Lower lobe of right lung (tissue), 2 donors: Measurements from ENCODE around the gene PIKFYVE. TPM values are rescaled to one million over a fixed set of nuclear protein-coding genes. Genes with fewer than 3 reads are reported as not detected.
A peak's percentile ranks its signal among the peaks of the same experiment; 100 is the strongest.

Source experiments
- ATAC-seq, 2 donors: fragments of 200-7000 bp; cut with Tn5 transposase; one replicate each; pipeline ENCODE4 v1.9.1; 2020 to 2022; ENCODE audit warnings: mild to moderate bottlenecking in 2 of 2, moderate library complexity in 2 of 2
- DNase-seq: peaks from one replicate; pipeline ENCODE4 v3.0.0-alpha.2; 2020
- H3K27ac ChIP-seq: fragments of 200-600 bp; one replicate; pipeline ENCODE4 v1.8.0; 2022
- H3K27me3 ChIP-seq: fragments of 200-600 bp; one replicate; pipeline ENCODE4 v1.8.0; 2022; ENCODE audit warnings: low read depth
- H3K36me3 ChIP-seq: fragments of 200-600 bp; one replicate; pipeline ENCODE4 v1.8.0; 2022; ENCODE audit warnings: mild to moderate bottlenecking
- H3K4me1 ChIP-seq: fragments of 200-600 bp; one replicate; pipeline ENCODE4 v1.8.0; 2022
- H3K4me3 ChIP-seq: fragments of 200-600 bp; one replicate; pipeline ENCODE4 v1.8.0; 2022; ENCODE audit warnings: mild to moderate bottlenecking
- H3K9me3 ChIP-seq: fragments of 200-600 bp; one replicate; pipeline ENCODE4 v1.8.0; 2022
- intact Hi-C: fragments of 100-400 bp; cut with DNase I; formaldehyde crosslinking; loops from one replicate; pipeline ENCODE4 v1.11.0; 2022
- total RNA-seq: library from RNA; stranded (reverse); fragmentation: NEBNext Ultra II Directional; extraction: Animal tissue kit (Norgen Biotek cat#: 25700); gene quantifications from one replicate; pipeline ENCODE4 v1.2.1, GENCODE V29; 2021
- TF ChIP-seq, protein P1 (sequence below): fragments of 200-600 bp; IDR thresholded peaks from one replicate; pipeline ENCODE4 v1.8.0; 2022; ENCODE audit warnings: antibody characterized with exemption, mild to moderate bottlenecking
- donor health status: DM: no; HTN: yes; CAD: no; lungs with severe emphysema.

The PIKFYVE gene
- total RNA-seq, 1 donor from 2014 or later, result 27.8 TPM

- no peak for ATAC-seq
- TF ChIP-seq, protein P1, sequence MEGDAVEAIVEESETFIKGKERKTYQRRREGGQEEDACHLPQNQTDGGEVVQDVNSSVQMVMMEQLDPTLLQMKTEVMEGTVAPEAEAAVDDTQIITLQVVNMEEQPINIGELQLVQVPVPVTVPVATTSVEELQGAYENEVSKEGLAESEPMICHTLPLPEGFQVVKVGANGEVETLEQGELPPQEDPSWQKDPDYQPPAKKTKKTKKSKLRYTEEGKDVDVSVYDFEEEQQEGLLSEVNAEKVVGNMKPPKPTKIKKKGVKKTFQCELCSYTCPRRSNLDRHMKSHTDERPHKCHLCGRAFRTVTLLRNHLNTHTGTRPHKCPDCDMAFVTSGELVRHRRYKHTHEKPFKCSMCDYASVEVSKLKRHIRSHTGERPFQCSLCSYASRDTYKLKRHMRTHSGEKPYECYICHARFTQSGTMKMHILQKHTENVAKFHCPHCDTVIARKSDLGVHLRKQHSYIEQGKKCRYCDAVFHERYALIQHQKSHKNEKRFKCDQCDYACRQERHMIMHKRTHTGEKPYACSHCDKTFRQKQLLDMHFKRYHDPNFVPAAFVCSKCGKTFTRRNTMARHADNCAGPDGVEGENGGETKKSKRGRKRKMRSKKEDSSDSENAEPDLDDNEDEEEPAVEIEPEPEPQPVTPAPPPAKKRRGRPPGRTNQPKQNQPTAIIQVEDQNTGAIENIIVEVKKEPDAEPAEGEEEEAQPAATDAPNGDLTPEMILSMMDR, result no peak
- Histone ChIP-seq H3K27ac (no peak overlapping the region), H3K36me3 (no peaks in the 10 kb centered on the region), H3K27me3 (no peaks in the 10 kb centered on the region), H3K4me3 (no peak overlapping the region), H3K9me3 (no peaks in the 10 kb centered on the region), H3K4me1 (no peaks in the 10 kb centered on the region)
- DNase-seq, result no peak
- intact Hi-C loops, result no loop called here
Observed at GRCh38 chr2:208366215-208367127, 100.4 kb downstream of the PIKFYVE start.

DNA sequence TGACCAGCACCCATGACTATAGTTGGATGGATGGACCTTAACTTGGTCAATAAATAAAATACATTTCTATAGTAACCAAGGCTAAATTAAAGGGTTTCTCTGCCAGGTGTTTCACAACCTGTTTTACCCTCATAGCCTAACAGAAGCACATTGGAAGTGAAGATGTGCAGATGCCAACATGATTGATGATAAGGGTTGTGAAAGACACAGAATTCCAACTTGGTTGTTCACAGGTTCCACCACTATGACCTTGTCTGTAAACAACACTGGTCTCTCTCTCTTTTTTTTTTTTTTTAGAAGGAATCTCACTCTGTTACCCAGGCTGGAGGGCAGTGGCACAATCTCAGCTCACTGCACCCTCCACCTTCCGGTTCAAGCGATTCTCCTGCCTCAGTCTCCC is 103.0 kb downstream of the PIKFYVE start:
- intact Hi-C loops, result no loop called here
- TF ChIP-seq, protein P1, result no peak
- no peaks in the 10 kb centered on the region for H3K9me3 ChIP-seq
- DNase-seq (no peak), ATAC-seq (no peak)
- H3K36me3 ChIP-seq, result no peaks in the 10 kb centered on the region
- H3K4me3 ChIP-seq, result no peak overlapping the region
- no peaks in the 10 kb centered on the region for H3K4me1 ChIP-seq
- no peak overlapping the region for H3K27ac ChIP-seq
- H3K27me3 ChIP-seq, result no peaks in the 10 kb centered on the region

DNA sequence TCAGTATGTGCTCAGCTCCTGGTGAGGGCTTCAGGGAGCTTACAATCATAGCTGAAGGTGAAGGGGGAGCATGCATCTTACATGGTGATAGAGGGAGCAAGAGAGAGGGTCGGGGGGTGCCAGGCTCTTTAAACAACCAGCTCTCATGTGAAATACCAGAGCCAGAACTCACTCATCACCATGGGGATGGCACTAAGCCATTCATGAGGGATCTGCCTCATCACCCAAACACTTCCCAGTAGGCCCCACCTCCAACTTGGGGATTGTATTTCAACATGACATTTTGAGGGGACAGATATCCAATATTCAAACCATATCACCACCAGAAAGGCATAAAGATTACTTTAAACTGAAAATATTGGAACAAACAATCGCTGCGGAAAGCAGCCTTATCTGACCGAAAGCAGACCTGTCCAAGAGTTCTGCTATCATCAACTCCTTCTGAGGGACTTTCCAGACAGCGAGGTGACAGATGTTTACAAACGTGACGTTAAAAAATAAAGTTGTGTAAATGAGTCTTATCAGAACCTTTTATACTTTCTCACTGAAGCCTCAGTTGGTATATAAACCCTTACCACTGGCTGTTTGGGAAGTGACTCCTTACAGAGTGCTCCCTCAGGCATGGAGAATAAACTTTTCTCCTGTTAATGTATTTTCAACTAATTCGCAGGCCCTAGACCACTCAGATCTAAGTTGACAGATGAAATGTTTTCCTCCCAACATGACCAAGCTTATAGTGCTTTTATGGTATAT is 105.0 kb downstream of the PIKFYVE start:
- Histone ChIP-seq H3K27me3 (no peaks in the 10 kb centered on the region), H3K9me3 (no peaks in the 10 kb centered on the region), H3K4me3 (no peak overlapping the region), H3K4me1 (no peaks in the 10 kb centered on the region), H3K27ac (no peak overlapping the region), H3K36me3 (no peaks in the 10 kb centered on the region)
- DNase-seq (no peak), ATAC-seq (no peak)
- TF ChIP-seq, protein P1, result no peak
- intact Hi-C loops, result no loop called here

GRCh38 chr2:208371634-208371935 is 105.5 kb downstream of the PIKFYVE start:
- intact Hi-C loops, result no loop called here

DNA sequence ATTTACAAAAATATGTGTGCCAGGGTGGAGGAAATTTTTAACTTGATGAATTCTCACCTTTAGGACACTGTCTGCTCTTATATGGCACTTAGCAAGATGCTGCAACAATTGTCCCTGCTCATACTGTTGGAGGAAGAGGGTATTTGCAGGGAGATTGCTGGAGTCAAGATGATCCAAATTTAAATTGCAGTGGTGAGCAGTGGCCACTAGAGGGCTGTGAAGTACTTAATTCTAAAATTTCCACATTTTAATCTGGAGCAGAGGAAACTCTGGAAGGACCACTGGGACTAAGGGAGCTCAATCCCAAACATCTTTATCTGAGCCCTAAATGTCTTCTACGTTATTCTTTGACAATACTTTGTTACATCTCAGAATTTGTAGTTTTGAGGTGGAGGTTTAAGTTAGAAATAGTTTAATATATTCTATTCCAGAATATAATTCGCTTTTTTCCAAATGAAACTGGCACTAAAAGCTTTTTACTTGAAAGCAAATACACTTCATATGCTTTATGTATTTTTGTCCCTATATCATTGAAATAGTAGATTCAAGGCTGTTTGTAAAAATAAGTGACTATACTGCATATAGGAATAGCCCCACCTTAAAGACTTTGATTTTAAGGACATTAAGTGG is 107.5 kb downstream of the PIKFYVE start:
- intact Hi-C loops, result no loop called here
- TF ChIP-seq, protein P1, result peak; percentile 81
- H3K27ac ChIP-seq, result no peak overlapping the region
- no peaks in the 10 kb centered on the region for H3K4me1 ChIP-seq
- DNase-seq (no peak), ATAC-seq (peak; percentile 59 to 67)
- no peaks in the 10 kb centered on the region for H3K27me3 ChIP-seq
- no peaks in the 10 kb centered on the region for H3K9me3 ChIP-seq
- no peaks in the 10 kb centered on the region for H3K36me3 ChIP-seq
- no peak overlapping the region for H3K4me3 ChIP-seq

More at GRCh38 chr2:208371634-208371935, 105.5 kb downstream of the PIKFYVE start:
- H3K36me3 ChIP-seq, result no peaks in the 10 kb centered on the region
- no peak overlapping the region for H3K4me3 ChIP-seq
- H3K4me1 ChIP-seq, result no peaks in the 10 kb centered on the region
- TF ChIP-seq, protein P1, result no peak
- no peaks in the 10 kb centered on the region for H3K9me3 ChIP-seq
- no peaks in the 10 kb centered on the region for H3K27me3 ChIP-seq
- no peak overlapping the region for H3K27ac ChIP-seq
- DNase-seq, result no peak
- no peak for ATAC-seq
